NCI-H748 treated with DMSO at 0.1 percent for 48 hours (cell line): Measurements from ENCODE around the gene SIDT2.

ENCODE experiments used
- DNase-seq: peaks from one replicate; lab custom pipeline; 2025; lab: John Stamatoyannopoulos, UW

Gene SIDT2

GRCh38 chr11:117189191-117189940 lies 10.8 kb downstream of the SIDT2 start:
- no peak for DNase-seq

GRCh38 chr11:117189941-117190544 lies 11.5 kb downstream of the SIDT2 start:
- no peak for DNase-seq

- DNase-seq, result no peak
Measured at GRCh38 chr11:117191680-117192400, 13.3 kb downstream of the SIDT2 start.

- DNase-seq, result no peak
Measured at GRCh38 chr11:117192401-117192875, 13.9 kb downstream of the SIDT2 start.

- DNase-seq, result no peak
Measured at GRCh38 chr11:117193130-117194020, 14.8 kb downstream of the SIDT2 start.

GRCh38 chr11:117194267-117194666 lies 15.7 kb downstream of the SIDT2 start:
- no peak for DNase-seq

GRCh38 chr11:117195258-117195657 lies 16.7 kb downstream of the SIDT2 start:
- no peak for DNase-seq

- no peak for DNase-seq
Measured at GRCh38 chr11:117195761-117196160, 17.2 kb downstream of the SIDT2 start.

GRCh38 chr11:117197006-117197405 lies 18.5 kb downstream of the SIDT2 start:
- DNase-seq, result no peak

GRCh38 chr11:117197516-117198456 lies 19.2 kb downstream of the SIDT2 start:
- DNase-seq, result no peak

- DNase-seq, result no peak
Measured at GRCh38 chr11:117198613-117199012, 20.1 kb downstream of the SIDT2 start.

GRCh38 chr11:117199053-117199915 lies 20.7 kb downstream of the SIDT2 start, which contains the start of gene TAGLN:
Gene TAGLN (plus strand): TSS chr11:117199370. CDS start chr11:117203014, 3,644 bp downstream.
- no peak for DNase-seq

GRCh38 chr11:117199916-117200812 lies 21.6 kb downstream of the SIDT2 start:
- DNase-seq, result no peak

- DNase-seq, result no peak
Measured at GRCh38 chr11:117200813-117201657, 22.5 kb downstream of the SIDT2 start.

- no peak for DNase-seq
Measured at GRCh38 chr11:117201658-117202305, 23.2 kb downstream of the SIDT2 start.

- DNase-seq, result no peak
Measured at GRCh38 chr11:117202386-117203068, 24.0 kb downstream of the SIDT2 start.

- DNase-seq, result no peak
Measured at GRCh38 chr11:117203069-117203407, 24.5 kb downstream of the SIDT2 start.
